WTC11 (cell line): ENCODE measurements around the gene ETV6. TPM values are rescaled to one million over a fixed set of nuclear protein-coding genes. Genes with fewer than 3 reads are reported as not detected.

Source experiments
- ATAC-seq: fragments of 200-7000 bp; cut with Tn5 transposase; 2 replicates; pipeline ENCODE4 v1.10.0; 2021; ENCODE audit warnings: mild to moderate bottlenecking, moderate library complexity
- CTCF ChIA-PET: fragments of 300-600 bp; sonication (Branson Sonifier 250); formaldehyde crosslinking; loops from one replicate; lab custom pipeline; 2021; ENCODE audit warnings: antibody characterized with exemption; lab: Charles Lee
- POLR2A ChIA-PET: fragments of 350-600 bp; sonication (Branson Sonifier 250); formaldehyde crosslinking; loops from one replicate; lab custom pipeline; 2021; ENCODE audit warnings: antibody characterized with exemption; lab: Charles Lee
- DNase-seq: peaks from one replicate; pipeline ENCODE4 v3.0.0; 2021; ENCODE audit warnings: low spot score
- H3K27ac Mint-ChIP-seq: 2 replicates; pipeline ENCODE4 v1.8.0; 2021; ENCODE audit warnings: mixed read lengths
- H3K27me3 Mint-ChIP-seq: 2 replicates; pipeline ENCODE4 v1.8.0; 2021; ENCODE audit warnings: low read depth, mild to moderate bottlenecking, moderate library complexity, mixed read lengths
- H3K36me3 Mint-ChIP-seq: 2 replicates; pipeline ENCODE4 v1.8.0; 2021; ENCODE audit warnings: mixed read lengths
- H3K4me1 Mint-ChIP-seq: 2 replicates; pipeline ENCODE4 v1.8.0; 2022; ENCODE audit warnings: mixed read lengths
- H3K4me3 Mint-ChIP-seq: 2 replicates; pipeline ENCODE4 v1.8.0; 2021; ENCODE audit warnings: mild to moderate bottlenecking, moderate library complexity, mixed read lengths
- H3K9me3 Mint-ChIP-seq: 2 replicates; pipeline ENCODE4 v1.8.0; 2021; ENCODE audit warnings: mixed read lengths
- CDX4 ChIP-seq: fragments of 250-450 bp; sonication (Bioruptor Pico); IDR thresholded peaks from 2 replicates; pipeline ENCODE4 v1.9.0; 2021; ENCODE audit warnings: moderate library complexity, mild to moderate bottlenecking, inconsistent platforms, borderline replicate concordance
- CREM ChIP-seq: sonication (generic); formaldehyde crosslinking; IDR thresholded peaks from 2 replicates; pipeline ENCODE4 v1.8.1; 2022; ENCODE audit warnings: mild to moderate bottlenecking, missing genetic modification reagents, moderate library complexity
- ESRRA ChIP-seq: sonication (generic); formaldehyde crosslinking; IDR thresholded peaks from 2 replicates; pipeline ENCODE4 v1.8.1; 2022; ENCODE audit warnings: mild to moderate bottlenecking, missing genetic modification reagents, borderline replicate concordance
- FOXJ3 ChIP-seq: sonication (generic); formaldehyde crosslinking; IDR thresholded peaks from 2 replicates; pipeline ENCODE4 v1.9.0; 2021; ENCODE audit warnings: missing genetic modification reagents, mild to moderate bottlenecking, borderline replicate concordance
- GRHL2 ChIP-seq: fragments of 250-450 bp; sonication (Bioruptor Pico); IDR thresholded peaks from 2 replicates; pipeline ENCODE4 v1.8.0; 2022; ENCODE audit warnings: mild to moderate bottlenecking, moderate library complexity; ENCODE audit not compliant: insufficient replicate concordance, severe bottlenecking
- IRF2 ChIP-seq: sonication (generic); formaldehyde crosslinking; IDR thresholded peaks from 2 replicates; pipeline ENCODE4 v1.8.0; 2022; ENCODE audit warnings: low read depth, missing genetic modification reagents, borderline replicate concordance
- KAT7 ChIP-seq: sonication (generic); formaldehyde crosslinking; IDR thresholded peaks from 2 replicates; pipeline ENCODE4 v1.8.1; 2023; ENCODE audit warnings: missing genetic modification reagents, mild to moderate bottlenecking, borderline replicate concordance
- MYBL2 ChIP-seq: sonication (generic); formaldehyde crosslinking; IDR thresholded peaks from 2 replicates; pipeline ENCODE4 v1.8.1; 2023; ENCODE audit warnings: mild to moderate bottlenecking, moderate library complexity, missing genetic modification reagents
- NR2C2 ChIP-seq: sonication (generic); formaldehyde crosslinking; IDR thresholded peaks from 2 replicates; pipeline ENCODE4 v1.8.0; 2022; ENCODE audit warnings: mild to moderate bottlenecking, missing genetic modification reagents
- NR3C1 ChIP-seq: sonication (generic); formaldehyde crosslinking; conservative IDR thresholded peaks from 2 replicates; pipeline ENCODE4 v1.8.1; 2023; ENCODE audit warnings: low read depth, mild to moderate bottlenecking, missing genetic modification reagents
- OVOL2 ChIP-seq: fragments of 250-450 bp; sonication (Bioruptor Pico); IDR thresholded peaks from 2 replicates; pipeline ENCODE4 v1.9.0; 2021; ENCODE audit warnings: mild to moderate bottlenecking, borderline replicate concordance
- PREB ChIP-seq: sonication (generic); formaldehyde crosslinking; IDR thresholded peaks from 2 replicates; pipeline ENCODE4 v1.8.1; 2022; ENCODE audit warnings: mild to moderate bottlenecking, missing genetic modification reagents, moderate library complexity, borderline replicate concordance
- PRRX2 ChIP-seq: fragments of 250-450 bp; sonication (Bioruptor Pico); IDR thresholded peaks from 2 replicates; pipeline ENCODE4 v1.8.0; 2021; ENCODE audit warnings: mild to moderate bottlenecking
- SOX15 ChIP-seq: fragments of 250-450 bp; sonication (Bioruptor Pico); IDR thresholded peaks from 2 replicates; pipeline ENCODE4 v1.9.0; 2021; ENCODE audit warnings: mild to moderate bottlenecking
- STAT6 ChIP-seq: sonication (generic); formaldehyde crosslinking; conservative IDR thresholded peaks from 2 replicates; pipeline ENCODE4 v1.8.1; 2023; ENCODE audit warnings: mild to moderate bottlenecking, low read depth, missing genetic modification reagents, moderate library complexity
- TEAD4 ChIP-seq: sonication (generic); formaldehyde crosslinking; IDR thresholded peaks from 2 replicates; pipeline ENCODE4 v1.8.0; 2022; ENCODE audit warnings: mild to moderate bottlenecking, missing genetic modification reagents
- ZNF263 ChIP-seq: sonication (generic); formaldehyde crosslinking; IDR thresholded peaks from 2 replicates; pipeline ENCODE4 v1.8.1; 2022; ENCODE audit warnings: low read depth, mild to moderate bottlenecking, moderate library complexity, missing genetic modification reagents
- ZNF396 ChIP-seq: fragments of 250-450 bp; sonication (Bioruptor Pico); IDR thresholded peaks from 2 replicates; pipeline ENCODE4 v1.8.0; 2021; ENCODE audit warnings: mild to moderate bottlenecking, moderate library complexity, borderline replicate concordance
- ZNF671 ChIP-seq: fragments of 250-450 bp; sonication (Bioruptor Pico); IDR thresholded peaks from 2 replicates; pipeline ENCODE4 v1.8.0; 2021; ENCODE audit warnings: mild to moderate bottlenecking
- total RNA-seq: library from RNA; stranded (reverse); gene quantifications from 3 replicates; pipeline ENCODE4 v1.2.3, GENCODE V29; 2021
- TF ChIP-seq, protein P1 (sequence below): sonication (generic); formaldehyde crosslinking; IDR thresholded peaks from 2 replicates; pipeline ENCODE4 v1.8.1; 2023; ENCODE audit warnings: mild to moderate bottlenecking, missing genetic modification reagents
- TF ChIP-seq, protein P2 (sequence below): fragments of 250-450 bp; sonication (Bioruptor Pico); IDR thresholded peaks from 2 replicates; pipeline ENCODE4 v1.9.0; 2021; ENCODE audit warnings: mild to moderate bottlenecking
- TF ChIP-seq, protein P3 (sequence below): sonication (generic); formaldehyde crosslinking; IDR thresholded peaks from 2 replicates; pipeline ENCODE4 v1.8.1; 2023; ENCODE audit warnings: mild to moderate bottlenecking, missing genetic modification reagents
- TF ChIP-seq, protein P4 (sequence below): fragments of 250-450 bp; sonication (Bioruptor Pico); conservative IDR thresholded peaks from 2 replicates; pipeline ENCODE4 v1.9.0; 2021; ENCODE audit warnings: mild to moderate bottlenecking

Gene ETV6
- total RNA-seq, 1 experiment from 2014 or later, result 23.5 TPM

DNA sequence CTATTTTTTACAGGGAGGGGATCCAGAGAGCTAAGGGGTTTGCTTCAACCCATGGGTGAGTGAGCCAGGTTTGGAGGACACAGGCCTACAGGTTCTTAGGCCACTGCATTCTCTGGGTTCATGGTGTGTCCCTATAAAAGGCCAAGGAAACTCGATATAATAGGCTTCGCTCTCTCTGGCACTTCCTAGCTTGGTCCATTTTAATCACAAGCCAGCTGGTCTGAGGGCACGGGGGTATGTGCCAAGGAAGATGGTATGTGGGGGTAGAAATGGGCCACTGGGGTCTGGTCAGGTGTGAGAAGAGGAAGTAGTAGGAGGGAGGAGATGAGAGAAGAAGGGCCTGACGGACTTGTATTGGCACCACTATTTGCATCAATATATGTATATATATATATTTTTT is 4.9 kb downstream of the ETV6 start:
- 0 out of 2 replicates have a peak overlapping the region, but pooled peaks have one; percentile 32 for H3K27ac Mint-ChIP-seq
- POLR2A ChIA-PET, result no interaction called here
- peaks cover 70% of the 10 kb centered on the region for H3K4me1 Mint-ChIP-seq
- CTCF ChIA-PET, result interaction anchor here (1.5 kb wide), 3 partner anchors 72 to 80 kb away, joined by 3 to 4 read pairs (median 4); no protein-coding TSS in a partner anchor
- no peaks in the 10 kb centered on the region for H3K36me3 Mint-ChIP-seq
- no peak for TF ChIP-seq ZNF671
- no peak for TF ChIP-seq KAT7 (CRISPR knock-in tag)
- no peak for TF ChIP-seq ZNF396 (CRISPR knock-in tag)
- no peak for TF ChIP-seq PREB (CRISPR knock-in tag)
- no peak for TF ChIP-seq NR2C2 (CRISPR knock-in tag)
- TF ChIP-seq ESRRA (CRISPR knock-in tag), result no peak
- TF ChIP-seq IRF2 (CRISPR knock-in tag), result no peak
- TF ChIP-seq GRHL2 (CRISPR knock-in tag), result no peak
- TF ChIP-seq PRRX2 (CRISPR knock-in tag), result no peak
- no peak for TF ChIP-seq ZNF263 (CRISPR knock-in tag)
- TF ChIP-seq, protein P1, sequence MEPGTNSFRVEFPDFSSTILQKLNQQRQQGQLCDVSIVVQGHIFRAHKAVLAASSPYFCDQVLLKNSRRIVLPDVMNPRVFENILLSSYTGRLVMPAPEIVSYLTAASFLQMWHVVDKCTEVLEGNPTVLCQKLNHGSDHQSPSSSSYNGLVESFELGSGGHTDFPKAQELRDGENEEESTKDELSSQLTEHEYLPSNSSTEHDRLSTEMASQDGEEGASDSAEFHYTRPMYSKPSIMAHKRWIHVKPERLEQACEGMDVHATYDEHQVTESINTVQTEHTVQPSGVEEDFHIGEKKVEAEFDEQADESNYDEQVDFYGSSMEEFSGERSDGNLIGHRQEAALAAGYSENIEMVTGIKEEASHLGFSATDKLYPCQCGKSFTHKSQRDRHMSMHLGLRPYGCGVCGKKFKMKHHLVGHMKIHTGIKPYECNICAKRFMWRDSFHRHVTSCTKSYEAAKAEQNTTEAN (CRISPR knock-in tag), result no peak
- TF ChIP-seq, protein P2, sequence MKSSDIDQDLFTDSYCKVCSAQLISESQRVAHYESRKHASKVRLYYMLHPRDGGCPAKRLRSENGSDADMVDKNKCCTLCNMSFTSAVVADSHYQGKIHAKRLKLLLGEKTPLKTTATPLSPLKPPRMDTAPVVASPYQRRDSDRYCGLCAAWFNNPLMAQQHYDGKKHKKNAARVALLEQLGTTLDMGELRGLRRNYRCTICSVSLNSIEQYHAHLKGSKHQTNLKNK (CRISPR knock-in tag), result no peak
- no peak for TF ChIP-seq MYBL2 (CRISPR knock-in tag)
- TF ChIP-seq NR3C1 (CRISPR knock-in tag), result no peak
- TF ChIP-seq, protein P3, sequence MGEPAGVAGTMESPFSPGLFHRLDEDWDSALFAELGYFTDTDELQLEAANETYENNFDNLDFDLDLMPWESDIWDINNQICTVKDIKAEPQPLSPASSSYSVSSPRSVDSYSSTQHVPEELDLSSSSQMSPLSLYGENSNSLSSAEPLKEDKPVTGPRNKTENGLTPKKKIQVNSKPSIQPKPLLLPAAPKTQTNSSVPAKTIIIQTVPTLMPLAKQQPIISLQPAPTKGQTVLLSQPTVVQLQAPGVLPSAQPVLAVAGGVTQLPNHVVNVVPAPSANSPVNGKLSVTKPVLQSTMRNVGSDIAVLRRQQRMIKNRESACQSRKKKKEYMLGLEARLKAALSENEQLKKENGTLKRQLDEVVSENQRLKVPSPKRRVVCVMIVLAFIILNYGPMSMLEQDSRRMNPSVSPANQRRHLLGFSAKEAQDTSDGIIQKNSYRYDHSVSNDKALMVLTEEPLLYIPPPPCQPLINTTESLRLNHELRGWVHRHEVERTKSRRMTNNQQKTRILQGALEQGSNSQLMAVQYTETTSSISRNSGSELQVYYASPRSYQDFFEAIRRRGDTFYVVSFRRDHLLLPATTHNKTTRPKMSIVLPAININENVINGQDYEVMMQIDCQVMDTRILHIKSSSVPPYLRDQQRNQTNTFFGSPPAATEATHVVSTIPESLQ (CRISPR knock-in tag), result no peak
- TF ChIP-seq, protein P4, sequence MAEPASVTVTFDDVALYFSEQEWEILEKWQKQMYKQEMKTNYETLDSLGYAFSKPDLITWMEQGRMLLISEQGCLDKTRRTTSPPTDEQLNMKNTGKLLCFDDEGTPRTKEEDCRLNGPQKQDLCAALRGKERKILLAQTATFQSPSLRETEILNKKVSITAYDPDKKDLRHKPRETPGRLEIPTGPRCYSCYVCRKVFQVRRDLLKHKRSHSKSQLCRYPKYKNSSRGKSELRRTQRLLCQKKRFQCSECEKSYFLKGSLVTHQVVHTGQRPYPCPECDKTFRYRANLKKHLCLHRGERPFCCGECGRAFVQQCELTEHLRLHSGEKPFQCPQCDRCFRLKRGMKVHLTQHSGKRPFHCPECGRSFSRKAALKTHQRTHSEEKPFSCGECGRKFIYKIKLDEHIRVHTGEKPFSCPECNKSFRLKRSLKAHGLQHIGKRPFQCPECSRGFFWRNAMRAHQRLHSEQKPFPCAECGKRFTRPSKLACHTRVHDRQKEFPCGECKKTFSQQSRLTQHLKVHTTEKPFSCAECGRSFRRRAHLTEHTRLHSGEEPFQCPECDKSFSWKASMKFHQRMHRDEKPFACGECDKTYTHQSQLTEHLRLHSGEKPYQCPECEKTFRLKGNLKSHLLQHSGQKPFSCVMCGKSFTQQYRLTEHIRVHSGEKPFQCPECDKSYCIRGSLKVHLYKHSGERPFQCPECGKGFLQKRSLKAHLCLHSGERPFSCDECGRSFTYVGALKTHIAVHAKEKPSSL (CRISPR knock-in tag), result no peak
- no peaks in the 10 kb centered on the region for H3K27me3 Mint-ChIP-seq
- ATAC-seq (no peak), DNase-seq (no peak)
- no peaks in the 10 kb centered on the region for H3K9me3 Mint-ChIP-seq
- no peak overlapping the region for H3K4me3 Mint-ChIP-seq

GRCh38 chr12:11654802-11655201 is 5.3 kb downstream of the ETV6 start:
- ATAC-seq, result no peak
- POLR2A ChIA-PET, result no interaction called here
- Mint-ChIP-seq H3K4me3 (no peak overlapping the region), H3K27ac (no peak overlapping the region), H3K4me1 (peaks cover 71% of the 10 kb centered on the region), H3K27me3 (no peaks in the 10 kb centered on the region), H3K36me3 (no peaks in the 10 kb centered on the region), H3K9me3 (no peaks in the 10 kb centered on the region)
- DNase-seq, result no peak
- CTCF ChIA-PET, result interaction anchor here (1.5 kb wide), 3 partner anchors 72 to 80 kb away, joined by 3 to 4 read pairs (median 4); no protein-coding TSS in a partner anchor
- TF ChIP-seq, protein P4 (CRISPR knock-in tag), result no peak
- TF ChIP-seq OVOL2 (CRISPR knock-in tag), result no peak
- no peak for TF ChIP-seq TEAD4
- no peak for TF ChIP-seq SOX15 (CRISPR knock-in tag)
- TF ChIP-seq CREM (CRISPR knock-in tag), result no peak
- no peak for TF ChIP-seq STAT6 (CRISPR knock-in tag)
- no peak for TF ChIP-seq CDX4 (CRISPR knock-in tag)
- no peak for TF ChIP-seq FOXJ3 (CRISPR knock-in tag)
